GM19239 (cell line): Measurements from ENCODE around the gene SENP7.

Experiments used
- DNase-seq: peaks from one replicate; pipeline ENCODE4 v3.0.0; 2011; ENCODE audit warnings: low spot score; ENCODE audit not compliant: insufficient read length
- FAIRE-seq: peaks from 2 replicates; lab custom pipeline; 2011; peaks lifted over from hg19 to GRCh38; lab: Jason Lieb, UNC

The SENP7 gene

GRCh38 chr3:101281521-101282030, 231.4 kb downstream of the SENP7 start:
- no peak for FAIRE-seq

GRCh38 chr3:101279765-101280385, 233.1 kb downstream of the SENP7 start:
- no peak for FAIRE-seq
- no peak for DNase-seq

More at GRCh38 chr3:101281521-101282030, 231.4 kb downstream of the SENP7 start:
- DNase-seq: no peak

GRCh38 chr3:101279162-101279561, 233.8 kb downstream of the SENP7 start:
- DNase-seq (no peak), FAIRE-seq (no peak)

- no peak for DNase-seq
- FAIRE-seq: no peak
Observed at GRCh38 chr3:101278727-101279126, 234.3 kb downstream of the SENP7 start.
